Dermis blood vessel endothelial cell (primary cell): Measurements from ENCODE around the gene PYY. TPM values are rescaled to one million over a fixed set of nuclear protein-coding genes. Genes with fewer than 3 reads are reported as not detected.
"Not testable (repeated sequence)": the region's sequence is repeated elsewhere in the genome, so short reads cannot be mapped to it uniquely, and the experiment has no call there.

ENCODE experiments used
- DNase-seq: peaks from one replicate; pipeline ENCODE4 v3.0.0; 2010
- total RNA-seq: library from RNA; depleted of rRNA; stranded (reverse); fragments of >200 nt; gene quantifications from 2 replicates; pipeline ENCODE4 v1.2.3, GENCODE V29; 2014

Gene PYY
- total RNA-seq, 1 donor from 2014 or later, result not detected

- no peak for DNase-seq
Observed at GRCh38 chr17:43978078-43978477, 24.3 kb upstream of the PYY start.

GRCh38 chr17:43976963-43977837 lies 23.5 kb upstream of the PYY start:
- DNase-seq, result no peak

GRCh38 chr17:43975898-43976297 lies 22.2 kb upstream of the PYY start:
- no peak for DNase-seq

- DNase-seq, result no peak
Observed at GRCh38 chr17:43974382-43975266, 20.9 kb upstream of the PYY start.

- not testable (repeated sequence) for DNase-seq
Observed at GRCh38 chr17:43972444-43973212, 18.9 kb upstream of the PYY start.

- DNase-seq, result not testable (repeated sequence)
Observed at GRCh38 chr17:43971436-43971835, 17.7 kb upstream of the PYY start.

- no peak for DNase-seq
Observed at GRCh38 chr17:43970366-43970765, 16.6 kb upstream of the PYY start.

- DNase-seq, result no peak
Observed at GRCh38 chr17:43967251-43967875, 13.6 kb upstream of the PYY start.

- DNase-seq, result no peak
Observed at GRCh38 chr17:43966276-43966675, 12.5 kb upstream of the PYY start.

- no peak for DNase-seq
Observed at GRCh38 chr17:43962479-43962878, 8.7 kb upstream of the PYY start.

GRCh38 chr17:43961954-43962353 lies 8.2 kb upstream of the PYY start:
- DNase-seq, result no peak

- not testable (repeated sequence) for DNase-seq
Observed at GRCh38 chr17:43961292-43961691, 7.6 kb upstream of the PYY start.

- no peak for DNase-seq
Observed at GRCh38 chr17:43958748-43959352, 5.1 kb upstream of the PYY start.

- no peak for DNase-seq
Observed at GRCh38 chr17:43956222-43956621, 2.5 kb upstream of the PYY start.

- no peak for DNase-seq
Observed at GRCh38 chr17:43952724-43953666, 745 bp downstream of the PYY start.

GRCh38 chr17:43952351-43952723 lies 1.4 kb downstream of the PYY start:
- DNase-seq, result peak; percentile 21

GRCh38 chr17:43951750-43952149 lies 2.0 kb downstream of the PYY start:
- no peak for DNase-seq

- no peak for DNase-seq
Observed at GRCh38 chr17:43950554-43950953, 3.2 kb downstream of the PYY start.

- DNase-seq, result no peak
Observed at GRCh38 chr17:43949781-43950180, 4.0 kb downstream of the PYY start.

- no peak for DNase-seq
Observed at GRCh38 chr17:43946781-43947180, 7.0 kb downstream of the PYY start.
